H1 (cell line): ENCODE results near the gene BAG2. TPM values are rescaled to one million over a fixed set of nuclear protein-coding genes. Genes with fewer than 3 reads are reported as not detected.

Experiments used
- ATF2 ChIP-seq: IDR thresholded peaks from 2 replicates; pipeline ENCODE4 v1.6.1; 2012; ENCODE audit warnings: low read length, inconsistent platforms
- BRCA1 ChIP-seq: IDR thresholded peaks from 2 replicates; pipeline ENCODE4 v1.6.1; 2012; ENCODE audit warnings: low read depth, low read length, improper control_type of control experiment
- CREB1 ChIP-seq: IDR thresholded peaks from 2 replicates; pipeline ENCODE4 v1.6.1; 2012; ENCODE audit warnings: inconsistent platforms
- EGR1 ChIP-seq: IDR thresholded peaks from 2 replicates; pipeline ENCODE4 v1.6.1; 2011; ENCODE audit warnings: low read depth, low read length, borderline replicate concordance
- POLR2A ChIP-seq, 2 experiments: IDR thresholded peaks; 1 replicate in 1 of 2; 2 replicates in 1 of 2; pipeline ENCODE4 v1.6.1; 2011; ENCODE audit warnings: low read depth in 2 of 2, low read length in 2 of 2, mild to moderate bottlenecking in 2 of 2; ENCODE audit errors: control extremely low read depth in 1 of 2
- SIN3A ChIP-seq, 2 experiments: IDR thresholded peaks in 1 of 2; conservative IDR thresholded peaks in 1 of 2; 2 replicates each; pipeline ENCODE4 v1.6.1; 2011 to 2012; ENCODE audit warnings: low read length in 2 of 2, improper control_type of control experiment in 1 of 2, low read depth in 1 of 2, mild to moderate bottlenecking in 1 of 2
- TBP ChIP-seq: IDR thresholded peaks from 2 replicates; pipeline ENCODE4 v1.6.1; 2011; ENCODE audit warnings: low read depth, low read length, improper control_type of control experiment
- polyA plus RNA-seq, 7 experiments: library from polyadenylated mRNA; depleted of rRNA in 3 of 7; stranded (reverse) in 5 of 7; unstranded in 2 of 7; fragments of >200 nt in 5 of 7; fragments of 200-250 nt in 2 of 7; gene quantifications; 1 replicate in 5 of 7; 2 replicates in 1 of 7; 4 replicates in 1 of 7; pipeline versions ENCODE4 v1.2.1 to v1.2.3, GENCODE V29; 2011 to 2013; ENCODE audit warnings: missing spikeins in 2 of 7, mixed read lengths in 2 of 7
- total RNA-seq: library from RNA; stranded (reverse); fragmentation: NEBNext Ultra II Directional; extraction: Animal tissue kit (Norgen Biotek cat#: 25700); gene quantifications from 2 replicates; pipeline ENCODE4 v1.2.1, GENCODE V29; 2021

Gene BAG2
- total and polyA plus RNA-seq, 2 of the 8 experiments (the other 6 are each of a cell fraction or from before 2014, with no cell fraction given), result 4.4 to 7.4 TPM

GRCh38 chr6:57226221-57226620, 54.1 kb downstream of the BAG2 start (continued):
- TF ChIP-seq ATF2 (no peak), EGR1 (no peak), TBP (no peak), POLR2A (IDR thresholded peaks at IDR 0.05; ENCODE audit: control extremely low read depth in 1 of 2, low read depth in 2 of 2, low read length in 2 of 2) (no peak), BRCA1 (no peak), CREB1 (no peak), SIN3A (conservative IDR thresholded peaks at IDR 0.05 in 1 of 2, IDR thresholded peaks at IDR 0.05 in 1 of 2; ENCODE audit: low read depth in 1 of 2, low read length in 2 of 2) (no peak)
- TF ChIP-seq, all 59 proteins: peak for 0

Other genes starting within 250 kb of the BAG2 start
- 1.9 and 2.1 TPM in 2 replicates for gene BEND6, start 217.2 kb upstream of the BAG2 start, total RNA-seq
- 0.53 and 0.71 TPM in 2 replicates for gene BEND6, start 217.2 kb upstream of the BAG2 start, polyA plus RNA-seq (2011; rRNA removed)
- 22.8 and 24.4 TPM in 2 replicates for gene KIAA1586, start 125.6 kb upstream of the BAG2 start, total RNA-seq
- 1.5 and 2.1 TPM in 2 replicates for gene KIAA1586, start 125.6 kb upstream of the BAG2 start, polyA plus RNA-seq (2011; rRNA removed)
- 49.4 and 56.8 TPM in 2 replicates for gene ZNF451, start 82.1 kb upstream of the BAG2 start, total RNA-seq
- 7.0 and 10.7 TPM in 2 replicates for gene ZNF451, start 82.1 kb upstream of the BAG2 start, polyA plus RNA-seq (2011; rRNA removed)
- 17.2 and 17.5 TPM in 2 replicates for gene RAB23, start 50.0 kb downstream of the BAG2 start, total RNA-seq
- gene RAB23, start 50.0 kb downstream of the BAG2 start, polyA plus RNA-seq (2011; rRNA removed), result 2.4 and 6.5 TPM in 2 replicates
- gene PRIM2, start 145.3 kb downstream of the BAG2 start, total RNA-seq, result 46.8 and 50.0 TPM in 2 replicates
- 10.3 and 20.8 TPM in 2 replicates for gene PRIM2, start 145.3 kb downstream of the BAG2 start, polyA plus RNA-seq (2011; rRNA removed)